ENCODE data around the gene ATP8A2. TPM values are rescaled to one million over a fixed set of nuclear protein-coding genes. Genes with fewer than 3 reads are reported as not detected.

The ATP8A2 gene
- polyA plus RNA-seq, 3 donors: not detected

GRCh38 chr13:25744178-25744577 is 372.4 kb downstream of the ATP8A2 start:
- Histone ChIP-seq H3K4me2 (replicated peaks; ENCODE audit: extremely low read depth, low read length, poor library complexity, severe bottlenecking) (no peak overlapping the region), H3K27me3 (ENCODE audit: control insufficient read depth in 2 of 2, insufficient read depth in 2 of 2, low read length in 2 of 2) (no peaks in the 10 kb centered on the region), H3K4me3 (replicated peaks in 1 of 3; ENCODE audit: low read depth in 2 of 3, low read length in 3 of 3) (no peak overlapping the region), H4K20me1 (ENCODE audit: insufficient read depth, low read length) (no peaks in the 10 kb centered on the region), H3K27ac (ENCODE audit: low read depth in 1 of 2, low read length in 2 of 2) (no peak overlapping the region), H3K9ac (ENCODE audit: insufficient read depth, low read length, poor library complexity, severe bottlenecking) (no peak overlapping the region), H3K4me1 (ENCODE audit: control insufficient read depth in 1 of 2, insufficient read depth in 2 of 2, low read length in 2 of 2) (no peaks in the 10 kb centered on the region), H3K36me3 (replicated peaks in 1 of 2; ENCODE audit: control insufficient read depth in 1 of 2, insufficient read depth in 2 of 2, low read length in 2 of 2) (no peaks in the 10 kb centered on the region), H3K9me3 (replicated peaks in 1 of 2; ENCODE audit: control insufficient read depth in 1 of 2, insufficient read depth in 1 of 2, low read length in 2 of 2) (no peaks in the 10 kb centered on the region), H3K79me2 (ENCODE audit: insufficient read depth, low read length) (no peaks in the 10 kb centered on the region), H2AFZ (ENCODE audit: insufficient read depth, low read depth, low read length, poor library complexity, severe bottlenecking) (no peak overlapping the region)
- WGBS (ENCODE audit: insufficient coverage): no CpG with 5 or more reads among the region's 6 CpGs
- Mint-ChIP-seq H3K36me3 (no peaks in the 10 kb centered on the region), H3K4me3 (no peak overlapping the region), H3K4me1 (no peaks in the 10 kb centered on the region), H3K27ac (peak overlapping the region in 1 of 7 donors; percentile 65), H3K27me3 (ENCODE audit: low read depth in 3 of 3) (peaks cover 0 to 8% (median 5%) of the 10 kb centered on the region in 3 donors), H3K9me3 (no peaks in the 10 kb centered on the region)
- DNase-seq: no peak
- TF ChIP-seq, protein P1, sequence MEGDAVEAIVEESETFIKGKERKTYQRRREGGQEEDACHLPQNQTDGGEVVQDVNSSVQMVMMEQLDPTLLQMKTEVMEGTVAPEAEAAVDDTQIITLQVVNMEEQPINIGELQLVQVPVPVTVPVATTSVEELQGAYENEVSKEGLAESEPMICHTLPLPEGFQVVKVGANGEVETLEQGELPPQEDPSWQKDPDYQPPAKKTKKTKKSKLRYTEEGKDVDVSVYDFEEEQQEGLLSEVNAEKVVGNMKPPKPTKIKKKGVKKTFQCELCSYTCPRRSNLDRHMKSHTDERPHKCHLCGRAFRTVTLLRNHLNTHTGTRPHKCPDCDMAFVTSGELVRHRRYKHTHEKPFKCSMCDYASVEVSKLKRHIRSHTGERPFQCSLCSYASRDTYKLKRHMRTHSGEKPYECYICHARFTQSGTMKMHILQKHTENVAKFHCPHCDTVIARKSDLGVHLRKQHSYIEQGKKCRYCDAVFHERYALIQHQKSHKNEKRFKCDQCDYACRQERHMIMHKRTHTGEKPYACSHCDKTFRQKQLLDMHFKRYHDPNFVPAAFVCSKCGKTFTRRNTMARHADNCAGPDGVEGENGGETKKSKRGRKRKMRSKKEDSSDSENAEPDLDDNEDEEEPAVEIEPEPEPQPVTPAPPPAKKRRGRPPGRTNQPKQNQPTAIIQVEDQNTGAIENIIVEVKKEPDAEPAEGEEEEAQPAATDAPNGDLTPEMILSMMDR (IDR thresholded peaks at IDR 0.05): no peak
- intact Hi-C loops (cut with micrococcal nuclease): no loop called here

DNA sequence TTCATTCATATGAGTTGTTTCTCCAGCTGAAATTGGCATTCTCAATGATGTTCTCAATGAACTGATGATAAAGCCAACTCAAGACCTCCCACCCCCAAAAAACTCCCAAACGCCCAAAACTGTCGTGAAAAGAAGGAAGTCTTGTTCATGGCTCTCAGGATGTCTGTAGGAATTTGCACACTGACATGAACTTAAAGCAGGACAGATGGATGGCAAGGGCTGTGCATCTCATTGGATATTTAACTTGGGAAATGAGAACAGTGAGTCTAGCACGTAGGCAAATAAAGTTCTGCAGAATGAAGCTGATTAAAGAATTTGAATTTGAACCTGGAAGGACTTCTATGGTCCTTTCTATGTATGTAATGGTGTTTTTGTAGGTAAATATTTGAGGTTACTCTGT is 374.4 kb downstream of the ATP8A2 start:
- Histone ChIP-seq H3K4me1 (ENCODE audit: control insufficient read depth in 1 of 2, insufficient read depth in 2 of 2, low read length in 2 of 2) (no peaks in the 10 kb centered on the region), H3K4me2 (replicated peaks; ENCODE audit: extremely low read depth, low read length, poor library complexity, severe bottlenecking) (no peak overlapping the region), H3K36me3 (replicated peaks in 1 of 2; ENCODE audit: control insufficient read depth in 1 of 2, insufficient read depth in 2 of 2, low read length in 2 of 2) (no peaks in the 10 kb centered on the region), H2AFZ (ENCODE audit: insufficient read depth, low read depth, low read length, poor library complexity, severe bottlenecking) (no peak overlapping the region), H3K9me3 (replicated peaks in 1 of 2; ENCODE audit: control insufficient read depth in 1 of 2, insufficient read depth in 1 of 2, low read length in 2 of 2) (no peaks in the 10 kb centered on the region), H3K27ac (ENCODE audit: low read depth in 1 of 2, low read length in 2 of 2) (no peak overlapping the region), H3K4me3 (replicated peaks in 1 of 3; ENCODE audit: low read depth in 2 of 3, low read length in 3 of 3) (no peak overlapping the region), H3K9ac (ENCODE audit: insufficient read depth, low read length, poor library complexity, severe bottlenecking) (no peak overlapping the region), H3K27me3 (ENCODE audit: control insufficient read depth in 2 of 2, insufficient read depth in 2 of 2, low read length in 2 of 2) (no peaks in the 10 kb centered on the region), H4K20me1 (ENCODE audit: insufficient read depth, low read length) (no peaks in the 10 kb centered on the region), H3K79me2 (ENCODE audit: insufficient read depth, low read length) (no peaks in the 10 kb centered on the region)
- TF ChIP-seq, protein P1 (IDR thresholded peaks at IDR 0.05): no peak
- DNase-seq: no peak
- Mint-ChIP-seq H3K27me3 (ENCODE audit: low read depth in 3 of 3) (peaks cover 2 to 6% (median 4%) of the 10 kb centered on the region in 3 donors), H3K9me3 (no peaks in the 10 kb centered on the region), H3K4me1 (no peaks in the 10 kb centered on the region), H3K4me3 (no peak overlapping the region), H3K27ac (no peak overlapping the region), H3K36me3 (no peaks in the 10 kb centered on the region)
- intact Hi-C loops (cut with micrococcal nuclease): no loop called here
- 72% methylated on average over 2 of the region's 3 CpGs for WGBS (ENCODE audit: insufficient coverage)

Data from CD14-positive monocyte (primary cell).